Left cardiac atrium (tissue), 4 donors: ENCODE measurements around the gene DPCD. TPM values are rescaled to one million over a fixed set of nuclear protein-coding genes. Genes with fewer than 3 reads are reported as not detected.

Experiments
- ATAC-seq, 2 donors: fragments of 200-7000 bp; cut with Tn5 transposase; one replicate each; pipeline ENCODE4 v1.9.1; 2020; ENCODE audit warnings: mild to moderate bottlenecking in 2 of 2, moderate library complexity in 2 of 2
- DNase-seq: peaks from one replicate; pipeline ENCODE4 v3.0.0-alpha.2; 2020
- intact Hi-C, 2 donors: fragments of 100-400 bp; cut with DNase I; formaldehyde crosslinking; loops; one replicate each; pipeline versions ENCODE4 v1.14.1 to v1.15.1; 2022 to 2023
- total RNA-seq, 2 donors: library from RNA; stranded (reverse); fragmentation: NEBNext Ultra II Directional; extraction: Animal tissue kit (Norgen Biotek cat#: 25700); gene quantifications; one replicate each; pipeline ENCODE4 v1.2.1, GENCODE V29; 2021
- donor health status: DM: no; HTN: yes; CAD: no.
- donor health status: DM: no; HTN: yes; CAD: no; lungs with severe emphysema.
- donor health status: DM: yes; HTN: yes; CAD: no.
- donor health status: Dilated cardiomyopathy.

DPCD gene
- total RNA-seq, 2 donors from 2014 or later: 15.5 to 17.6 TPM

DNA sequence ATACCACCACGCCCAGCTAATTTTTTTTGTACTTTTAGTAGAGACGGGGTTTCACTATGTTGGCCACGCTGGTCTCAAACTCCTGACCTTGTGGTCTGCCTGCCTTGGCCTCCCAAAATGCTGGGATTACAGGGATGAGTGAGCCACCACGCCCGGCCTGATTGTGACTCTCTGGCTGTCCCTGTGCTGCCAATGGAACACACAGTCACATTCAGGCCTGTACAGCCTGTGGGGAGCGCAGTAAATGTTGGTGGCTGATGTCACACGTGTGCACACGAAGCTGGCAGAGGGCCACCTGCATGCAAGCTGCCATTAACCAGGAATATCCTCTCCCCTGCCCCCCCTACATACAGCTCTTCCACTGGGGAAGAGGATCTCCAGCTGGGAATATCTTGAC is 22.2 kb upstream of the DPCD start:
- ATAC-seq (no peak), DNase-seq (no peak)
- intact Hi-C loops: loop anchor here (5.0 to 10.0 kb wide), 2 partner anchors 271 to 349 kb away; no protein-coding TSS in a partner anchor

DNA sequence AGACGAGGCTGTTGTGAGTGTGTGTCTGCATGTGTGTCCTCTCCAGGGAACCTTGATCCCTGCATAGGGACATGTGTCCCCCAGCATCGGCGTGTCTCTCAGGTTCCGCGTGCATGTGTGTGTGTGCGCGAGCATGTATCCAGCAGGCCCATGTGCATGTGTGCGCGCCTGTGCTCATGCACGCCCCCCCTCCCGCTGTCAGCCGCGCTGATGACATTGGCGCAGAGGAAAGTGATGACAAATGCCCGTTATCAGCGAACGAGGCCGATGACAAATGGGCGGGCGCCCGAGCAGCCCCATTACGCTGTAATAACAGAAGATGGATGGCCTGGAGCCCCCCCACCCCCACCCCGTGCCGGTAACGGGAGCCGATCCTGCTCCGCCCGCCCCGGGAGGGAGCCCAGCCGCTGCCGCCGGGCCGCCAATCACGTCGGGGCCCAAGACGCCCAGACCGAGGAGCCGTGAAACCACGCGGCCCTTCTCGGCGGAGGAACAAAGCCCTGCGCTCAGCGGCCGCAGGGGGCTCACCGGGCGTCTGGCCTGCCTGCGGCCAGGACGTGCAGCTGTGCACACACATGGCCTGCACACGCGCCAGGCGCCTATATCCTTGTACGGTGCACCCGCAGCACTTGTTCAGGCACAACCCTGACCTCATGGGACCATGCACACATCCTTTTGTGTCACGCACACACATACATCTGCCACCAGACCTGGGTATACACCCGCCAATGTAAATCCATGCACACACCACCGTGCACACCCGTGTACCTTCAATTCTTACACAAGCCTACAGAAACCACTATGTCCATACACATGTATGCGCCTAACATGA is 21.6 kb upstream of the DPCD start:
- no peak for ATAC-seq

DNA sequence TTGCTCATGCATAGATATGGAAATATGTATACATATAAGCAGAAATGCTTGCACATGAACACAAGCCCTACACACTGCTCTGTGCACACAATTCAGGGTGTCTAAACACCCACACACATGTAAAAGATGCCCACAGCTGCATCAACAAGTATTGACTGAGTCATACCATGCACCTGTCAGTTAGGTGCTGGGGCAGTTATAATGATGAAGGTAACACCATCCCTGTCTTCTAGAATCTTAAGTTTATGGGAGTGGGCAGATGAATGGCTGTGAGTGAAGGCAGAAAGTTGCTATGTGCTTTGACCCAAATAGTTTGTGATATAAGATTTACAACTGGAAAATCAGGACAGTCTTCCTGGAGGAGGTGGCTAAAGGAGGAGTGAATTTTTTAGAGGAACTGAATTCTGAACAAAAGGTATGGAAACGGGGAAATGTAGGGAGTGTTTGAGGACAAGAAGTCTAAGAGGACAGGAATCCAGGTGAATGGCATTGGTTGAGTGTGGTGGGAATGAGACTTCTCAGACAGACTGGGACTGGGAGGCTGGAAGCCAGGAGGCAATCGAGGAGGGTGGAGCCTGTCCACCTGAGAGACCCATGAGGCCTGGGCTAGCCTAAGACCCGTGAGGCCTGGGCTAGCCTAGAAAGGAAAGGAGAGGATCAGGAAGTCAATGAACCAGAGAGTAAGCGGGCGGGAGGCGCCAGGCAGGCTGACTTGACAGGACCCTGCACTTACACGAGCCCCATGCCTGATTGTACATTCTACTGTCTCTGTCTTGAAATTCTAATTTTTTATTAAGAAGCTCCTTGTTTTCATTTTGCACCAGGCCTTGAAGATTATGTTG is 20.7 kb upstream of the DPCD start:
- ATAC-seq (no peak), DNase-seq (no peak)
- intact Hi-C loops: loop anchor here (5.0 to 10.0 kb wide), 2 partner anchors 273 to 350 kb away; no protein-coding TSS in a partner anchor

More for the DNA sequence above, 21.6 kb upstream of the DPCD start:
- intact Hi-C loops: loop anchor here (5.0 to 10.0 kb wide), 2 partner anchors 272 to 349 kb away; no protein-coding TSS in a partner anchor
- DNase-seq: no peak

DNA sequence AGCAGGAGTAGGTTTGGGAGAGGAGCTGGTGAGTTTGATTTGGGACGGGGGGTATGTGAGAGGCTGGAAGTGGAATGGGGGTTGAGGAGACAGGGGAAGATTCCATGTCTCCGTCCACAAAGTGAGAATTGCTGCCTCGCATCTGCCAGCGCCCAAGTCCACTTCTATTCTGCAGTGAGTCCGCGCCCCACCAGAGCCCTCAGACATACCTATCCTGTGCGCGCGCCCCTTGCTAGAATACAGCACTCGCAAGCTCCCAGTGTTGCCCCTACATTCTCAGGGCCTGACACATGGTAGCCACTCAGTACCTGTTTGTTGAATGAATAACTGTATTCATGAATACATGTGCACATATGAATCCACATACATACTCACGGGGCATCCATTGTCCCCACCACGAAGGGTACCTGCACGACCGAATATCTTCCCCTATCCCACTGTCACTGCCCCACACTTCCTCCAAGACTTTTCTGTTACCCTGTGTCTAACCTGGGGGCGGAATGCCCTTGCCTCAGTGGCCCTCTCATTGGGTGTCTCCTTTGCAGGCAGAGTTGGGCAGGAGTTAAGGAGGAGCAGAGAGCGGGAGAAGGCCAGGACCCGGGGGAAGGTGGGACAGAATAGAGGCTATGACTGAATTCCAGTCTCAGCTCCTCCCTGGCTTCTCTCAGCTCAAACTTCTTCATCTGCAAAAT is 19.9 kb upstream of the DPCD start:
- no peak for DNase-seq
- intact Hi-C loops: loop anchor here (5.0 to 10.0 kb wide), 2 partner anchors 273 to 351 kb away; no protein-coding TSS in a partner anchor
- ATAC-seq: no peak

DNA sequence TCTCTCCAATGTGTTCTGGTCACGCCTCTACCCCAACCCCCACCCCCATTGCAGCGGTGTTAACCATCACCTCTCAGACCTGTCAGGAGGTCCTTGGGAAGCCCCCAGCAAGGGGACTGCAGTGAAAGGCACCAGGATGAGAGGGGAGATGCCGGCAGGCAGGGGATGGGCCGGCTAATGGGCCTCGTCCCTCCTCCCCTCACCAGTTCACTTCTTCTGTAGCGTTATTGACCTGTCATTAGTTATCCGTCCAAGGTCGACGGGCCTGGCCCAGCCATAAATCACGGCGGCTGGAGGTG is 18.8 kb upstream of the DPCD start:
- intact Hi-C loops: loop anchor here (5.0 to 10.0 kb wide), 2 partner anchors 274 to 352 kb away; no protein-coding TSS in a partner anchor
- DNase-seq (no peak), ATAC-seq (no peak)

DNA sequence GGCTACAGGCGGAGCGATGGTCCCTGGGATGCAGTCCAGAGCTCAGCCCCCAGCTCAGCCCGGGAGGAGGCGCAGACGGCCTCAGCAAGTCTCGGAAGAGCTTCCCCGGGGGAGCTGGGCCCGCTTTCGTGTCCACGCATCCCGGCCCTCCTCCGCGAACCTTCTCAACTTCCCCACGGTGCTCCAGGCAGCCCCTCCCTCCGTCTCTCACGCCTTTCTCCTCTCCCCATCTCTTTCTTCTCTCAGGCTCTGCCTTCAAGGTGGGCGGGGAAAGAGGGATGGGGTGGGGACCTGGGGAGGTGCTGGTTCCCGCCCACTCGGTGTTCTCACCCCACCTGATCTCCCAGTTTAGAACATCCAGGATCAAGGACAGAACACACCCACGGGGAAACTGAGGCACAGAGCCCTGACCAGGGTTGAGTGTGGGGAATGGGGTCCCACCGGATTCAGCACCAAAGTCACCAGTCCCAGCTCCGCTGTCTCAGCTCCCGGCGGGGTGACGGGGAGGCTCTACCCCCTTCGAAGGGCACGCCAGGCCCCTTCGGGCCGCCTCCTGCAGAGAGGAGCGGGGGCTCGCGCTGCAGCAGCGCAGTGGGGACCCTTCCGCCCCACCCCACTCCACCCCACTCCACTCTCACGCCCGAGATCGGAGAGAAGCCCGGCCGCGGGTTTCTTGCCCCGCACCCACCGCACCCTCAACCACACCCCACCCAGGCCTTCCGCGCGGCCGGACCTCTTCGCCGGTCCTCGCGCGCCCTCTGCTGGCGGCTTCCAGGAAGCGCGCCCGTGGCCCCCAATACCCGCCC is 18.3 kb upstream of the DPCD start:
- ATAC-seq: peak; percentile 92 to 94
- peak; percentile 84 for DNase-seq
- intact Hi-C loops: loop anchor here (2.0 to 10.0 kb wide), 4 partner anchors 275 to 405 kb away; no protein-coding TSS in a partner anchor

DNA sequence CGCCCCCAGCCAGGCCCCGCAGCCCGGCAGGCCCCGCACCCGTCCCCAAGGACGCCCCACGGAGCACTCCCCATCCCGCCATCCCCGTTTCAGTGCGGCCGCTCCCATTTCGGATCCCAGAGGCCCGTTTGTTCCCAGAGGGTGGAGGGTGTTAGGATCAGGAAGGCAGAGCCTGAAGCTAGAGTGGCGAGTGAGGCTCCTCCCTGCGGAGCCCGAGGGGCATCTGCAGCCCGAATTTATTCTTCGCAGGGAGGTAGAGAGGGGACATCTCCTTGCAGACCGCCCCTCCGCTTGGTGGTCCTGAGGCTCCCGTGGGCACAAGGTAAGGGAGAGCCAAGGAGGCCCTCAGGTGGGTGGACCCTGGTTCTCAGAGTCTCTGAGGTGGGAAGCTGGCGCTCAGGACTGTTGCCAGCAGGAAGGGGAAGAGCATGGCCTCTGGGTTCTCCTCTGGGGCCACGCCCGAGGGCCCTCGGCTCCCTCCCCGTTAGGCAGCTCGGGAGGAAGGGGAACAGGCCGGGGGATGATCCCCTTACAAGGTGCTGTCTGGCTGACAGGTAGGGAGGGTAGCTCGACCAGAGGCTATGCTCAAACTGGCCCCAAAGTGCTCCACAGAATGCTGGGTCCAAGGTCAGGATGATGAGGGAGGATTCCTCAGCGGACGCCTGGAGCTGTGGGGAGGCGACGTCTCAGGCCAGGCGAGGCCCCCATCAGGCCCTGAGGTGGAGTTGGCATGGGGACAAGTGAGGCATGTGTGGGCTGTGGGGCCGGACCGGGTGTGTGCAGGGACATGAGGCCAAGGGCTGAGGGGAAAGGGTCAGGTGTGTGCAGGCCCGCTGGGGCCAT is 17.5 kb upstream of the DPCD start:
- DNase-seq (no peak), ATAC-seq (peak; percentile 37 to 44)
- intact Hi-C loops: loop anchor here in 1 of 2 donors (2.0 to 10.0 kb wide), 2 partner anchors 356 to 406 kb away; no protein-coding TSS in a partner anchor

DNA sequence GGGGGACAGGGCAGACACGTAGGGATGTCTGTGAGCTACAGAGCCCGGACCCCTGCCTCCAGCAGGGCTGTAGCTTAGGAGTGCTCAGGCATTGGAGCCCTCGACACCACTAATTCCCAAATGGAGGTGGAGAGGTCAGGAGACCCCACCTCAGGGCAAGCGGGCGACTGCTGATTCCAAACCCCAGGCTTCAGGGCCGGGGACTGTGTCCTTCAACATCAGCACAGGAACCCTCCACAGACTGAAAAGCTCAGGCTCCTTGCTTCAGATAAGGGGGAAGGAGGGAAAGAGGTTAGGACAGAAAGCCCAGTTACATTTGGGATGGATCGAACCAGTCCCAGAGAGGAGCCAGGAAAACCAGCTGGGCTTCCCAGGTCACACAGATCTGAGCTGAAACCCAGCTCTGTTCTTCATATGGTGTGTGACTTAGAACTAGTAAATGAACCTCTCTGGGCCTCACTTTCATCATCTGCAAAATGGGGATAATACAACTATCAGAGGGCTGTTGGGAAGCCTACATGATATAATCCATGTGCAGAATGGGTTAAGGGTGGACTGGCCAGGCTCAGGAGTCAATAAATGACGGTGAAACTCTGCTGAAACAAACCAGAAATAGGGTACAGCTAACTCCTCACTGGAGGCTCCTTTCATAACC is 16.7 kb upstream of the DPCD start:
- ATAC-seq (no peak), DNase-seq (no peak)
- intact Hi-C loops: loop anchor here in 1 of 2 donors (2.0 to 10.0 kb wide), 2 partner anchors 357 to 407 kb away; no protein-coding TSS in a partner anchor

DNA sequence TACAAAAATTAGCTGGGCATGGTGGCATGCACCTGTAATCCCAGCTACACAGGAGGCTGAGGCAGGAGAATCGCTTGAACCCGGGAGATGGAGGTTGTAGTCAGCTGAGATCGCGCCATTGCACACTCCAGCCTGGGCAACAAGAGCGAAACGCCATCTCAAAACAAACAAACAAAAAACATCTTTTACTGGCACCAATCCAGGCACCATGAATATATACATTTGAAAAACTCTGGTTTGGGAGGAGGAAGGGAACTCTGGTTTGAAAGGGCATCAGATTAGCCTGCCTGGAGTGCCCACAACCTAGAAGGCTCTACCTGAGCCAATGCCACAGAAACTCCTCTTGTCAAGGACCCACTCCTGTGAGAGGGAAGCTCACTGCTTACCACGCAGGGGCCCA is 16.0 kb upstream of the DPCD start:
- intact Hi-C loops: loop anchor here in 1 of 2 donors (10.0 kb wide), 1 partner anchor 407 kb away; no protein-coding TSS in a partner anchor
- no peak for ATAC-seq
- DNase-seq: no peak

DNA sequence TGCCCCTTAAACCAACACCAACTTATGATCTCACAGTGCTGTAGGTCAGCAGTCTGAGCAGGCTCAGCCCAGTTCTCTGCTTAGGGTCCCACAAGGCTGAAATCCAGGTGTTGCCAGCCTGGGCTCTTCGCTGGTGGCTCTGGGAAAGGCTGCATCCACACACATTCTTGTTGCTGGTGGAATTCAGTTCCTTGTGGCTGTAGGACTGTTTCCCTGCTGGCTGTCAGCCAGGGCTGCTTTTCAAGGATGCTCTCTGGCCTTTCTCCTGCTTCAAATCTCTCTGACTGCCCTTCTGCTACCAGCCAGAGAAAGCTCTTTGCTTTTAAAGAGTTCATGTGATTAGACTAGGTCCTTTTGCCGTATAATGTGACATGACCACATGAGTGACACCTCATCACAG is 15.3 kb upstream of the DPCD start:
- ATAC-seq (no peak), DNase-seq (no peak)
- intact Hi-C loops: loop anchor here in 1 of 2 donors (10.0 kb wide), 1 partner anchor 408 kb away; no protein-coding TSS in a partner anchor

DNA sequence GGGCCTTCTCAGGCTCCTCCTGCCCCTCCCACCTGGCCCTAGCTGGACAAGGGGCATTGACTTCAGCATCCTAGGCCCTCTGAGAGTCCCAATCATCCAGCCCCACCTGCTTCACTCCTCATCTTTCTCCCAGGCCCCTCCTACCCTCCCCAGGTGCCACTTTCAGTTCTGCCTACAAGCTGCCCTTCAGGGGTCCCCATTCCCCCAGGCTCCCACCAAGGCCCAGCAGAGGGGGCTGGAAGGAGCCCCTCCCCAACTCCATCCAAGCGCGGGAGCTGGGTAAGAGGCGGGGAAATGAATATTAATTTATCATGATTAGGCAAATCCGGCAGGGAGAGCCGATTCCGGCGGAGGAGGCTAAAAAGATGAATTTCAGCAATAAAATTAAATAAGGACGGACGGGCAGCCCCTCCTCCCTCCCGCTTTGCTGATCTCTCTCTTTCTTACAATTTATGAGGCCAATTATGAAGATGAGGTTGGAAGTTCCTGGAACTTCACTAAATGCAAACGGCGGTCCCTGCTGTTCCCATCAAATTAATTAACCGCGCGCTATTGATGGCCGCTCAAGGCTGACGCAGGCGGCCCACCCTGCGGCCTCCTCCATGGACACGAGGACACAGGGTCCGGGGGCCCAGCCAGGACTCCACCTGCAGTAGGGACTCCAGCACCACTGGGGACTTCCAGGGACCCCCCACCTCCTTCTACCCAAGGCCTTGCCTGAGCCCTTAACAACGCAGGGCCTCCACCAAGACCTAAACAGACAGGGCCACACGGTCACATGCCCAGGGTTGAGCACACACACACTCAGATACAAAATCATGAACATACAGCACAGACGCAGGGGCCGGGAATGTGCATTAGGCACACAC is 14.0 kb upstream of the DPCD start:
- intact Hi-C loops: loop anchor here in 1 of 2 donors (10.0 kb wide), 1 partner anchor 409 kb away; no protein-coding TSS in a partner anchor
- no peak for ATAC-seq
- no peak for DNase-seq

DNA sequence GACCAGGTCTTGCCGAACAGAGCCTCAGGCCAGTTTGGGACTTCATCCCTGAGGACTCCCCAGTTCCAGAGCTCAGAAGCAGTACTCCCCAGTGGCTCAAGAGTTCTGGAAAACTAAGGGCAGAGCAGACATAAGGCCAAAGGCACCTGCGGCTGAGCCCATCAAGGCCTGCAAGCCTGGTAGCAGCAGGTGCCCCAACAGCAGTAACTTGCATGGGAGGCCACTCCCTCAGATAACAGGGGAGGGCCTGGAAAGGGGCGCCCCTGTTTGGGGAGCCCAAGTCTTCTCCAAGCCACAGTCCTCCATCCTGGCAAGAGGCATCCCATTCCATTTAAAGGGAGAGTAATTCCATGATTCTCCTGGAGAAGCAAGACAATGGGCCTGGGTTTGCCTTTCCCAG is 13.0 kb upstream of the DPCD start:
- DNase-seq: no peak
- no peak for ATAC-seq
- intact Hi-C loops: loop anchor here in 1 of 2 donors (10.0 kb wide), 1 partner anchor 410 kb away; no protein-coding TSS in a partner anchor

DNA sequence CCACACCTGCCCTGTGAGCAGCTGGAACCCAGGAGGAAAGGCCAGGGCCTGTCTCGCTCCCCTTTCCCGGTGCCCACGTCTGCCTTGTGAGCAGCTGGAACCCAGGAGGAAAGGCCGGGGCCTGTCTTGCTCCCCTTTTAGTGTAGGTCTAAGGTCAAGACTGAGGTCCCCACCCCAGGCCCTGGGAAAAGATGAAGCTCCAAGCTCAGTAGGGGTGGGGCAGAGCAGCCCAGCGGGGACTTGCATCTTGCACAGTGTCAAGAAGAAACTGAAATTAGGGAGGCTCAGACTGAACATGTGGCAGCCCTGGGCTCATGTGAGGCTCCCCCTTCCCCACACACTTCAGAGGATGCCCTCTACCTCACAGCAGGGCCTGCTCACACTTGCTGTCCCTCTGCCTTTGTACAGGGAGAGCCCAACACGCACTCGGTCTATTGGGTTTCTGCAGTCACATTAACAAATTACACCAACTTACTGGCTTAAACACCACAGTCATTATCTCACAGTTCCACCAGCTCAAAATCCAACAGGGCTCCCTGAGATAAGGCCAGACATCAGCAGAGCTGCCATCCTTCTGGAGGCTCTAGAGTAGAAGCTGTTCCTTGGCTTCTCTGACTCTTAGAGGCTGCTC is 12.4 kb upstream of the DPCD start:
- ATAC-seq (no peak), DNase-seq (no peak)
- intact Hi-C loops: loop anchor here in 1 of 2 donors (10.0 kb wide), 1 partner anchor 411 kb away; no protein-coding TSS in a partner anchor

DNA sequence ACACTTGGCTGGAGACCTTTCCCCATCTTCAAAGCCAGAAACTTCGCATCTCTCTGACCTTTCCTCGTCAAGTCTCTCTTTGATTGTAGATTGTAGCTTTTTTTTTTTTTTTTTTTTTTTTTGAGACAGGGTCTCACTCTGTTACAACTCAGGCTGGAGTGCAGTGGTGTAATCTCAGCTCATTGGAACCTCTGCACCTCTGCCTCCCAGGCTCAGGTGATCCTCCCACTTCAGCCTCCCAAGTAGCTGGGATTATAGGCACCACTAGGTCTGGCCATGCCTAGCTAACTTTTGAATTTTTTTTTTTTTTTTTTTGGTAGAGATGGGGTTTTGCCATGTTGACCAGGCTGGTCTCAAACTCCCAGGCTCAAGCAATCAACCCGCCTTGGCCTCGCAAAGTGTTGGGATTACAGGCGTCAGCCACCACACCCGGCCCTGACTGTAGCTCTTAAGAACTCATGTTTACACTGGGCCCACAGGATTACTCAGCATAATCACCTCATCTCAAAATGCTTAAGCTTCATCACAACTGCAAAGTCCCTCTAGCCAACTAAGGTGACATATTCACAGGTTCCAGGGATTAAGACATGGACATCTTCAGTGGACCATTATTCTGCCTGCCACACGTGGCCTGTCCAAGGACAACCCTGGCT is 11.8 kb upstream of the DPCD start:
- ATAC-seq (no peak), DNase-seq (no peak)
- intact Hi-C loops: loop anchor here in 1 of 2 donors (10.0 kb wide), 1 partner anchor 412 kb away; no protein-coding TSS in a partner anchor
